HG03571 (cell line): Measurements from ENCODE around the gene LDLRAP1.
A peak's percentile ranks its signal among the peaks of the same experiment; 100 is the strongest.

Experiments used
- ATAC-seq: cut with Tn5 transposase; IDR thresholded peaks from one replicate; pipeline ENCODE4 v1.9.1; 2021; ENCODE audit not compliant: unreplicated experiment

The LDLRAP1 gene

DNA sequence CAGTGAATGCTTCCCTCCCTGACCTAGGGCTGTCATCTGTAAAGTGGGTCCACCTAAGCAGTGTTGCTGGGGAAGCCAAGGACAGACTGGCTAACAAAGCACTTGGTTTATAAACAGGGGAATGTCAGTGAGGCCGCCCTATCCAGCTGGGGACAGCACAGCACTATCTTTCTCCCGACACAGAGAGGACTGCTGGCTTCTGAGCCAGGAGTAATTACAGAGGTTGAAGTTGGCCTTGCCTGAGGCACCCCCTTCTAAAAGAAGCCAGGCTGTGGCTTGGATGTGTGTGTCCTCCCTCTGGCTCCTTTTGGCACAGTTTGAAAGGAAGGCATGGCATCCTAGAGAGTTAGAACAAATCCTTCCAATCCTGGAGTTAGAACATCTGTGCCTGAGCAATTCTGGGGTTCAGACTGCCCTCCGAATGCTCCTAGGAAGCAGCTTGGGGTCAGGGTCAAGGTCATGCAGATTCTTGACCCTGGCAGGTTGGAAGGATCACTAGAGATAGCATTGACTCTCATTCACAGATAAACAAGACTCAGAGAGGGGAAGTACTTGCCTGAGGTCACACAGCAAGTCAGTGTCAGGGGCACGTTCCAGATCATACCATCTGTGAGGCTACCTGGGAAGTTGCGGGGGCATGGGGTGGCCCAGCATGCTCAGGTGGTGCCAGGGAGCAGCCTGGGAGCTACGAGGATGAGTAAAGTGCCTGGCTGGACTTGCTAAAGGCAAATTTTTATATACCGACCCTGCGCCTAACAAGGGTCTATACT is 1.3 kb upstream of the LDLRAP1 start:
- ATAC-seq, result no peak

DNA sequence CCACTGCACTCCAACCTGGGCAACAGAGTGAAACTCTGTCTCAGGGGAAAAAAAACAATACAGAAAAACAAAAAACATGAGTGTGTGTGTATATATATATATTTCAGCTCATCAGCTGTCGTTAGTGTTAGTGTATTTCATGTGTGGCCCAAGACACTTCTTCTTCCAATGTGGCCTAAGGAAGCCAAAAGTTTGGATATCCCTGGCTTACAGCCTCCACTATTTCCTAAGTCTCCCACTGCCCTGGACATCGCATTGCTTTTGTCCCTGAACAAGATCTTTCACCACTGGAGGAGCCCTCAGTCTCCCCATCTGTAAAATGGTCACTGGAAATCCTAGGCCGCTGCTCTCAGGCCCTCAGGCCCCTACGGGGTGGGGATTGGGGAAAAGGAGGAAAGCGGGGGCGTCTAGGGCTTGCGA is 391 bp upstream of the LDLRAP1 start:
- ATAC-seq, result no peak

DNA sequence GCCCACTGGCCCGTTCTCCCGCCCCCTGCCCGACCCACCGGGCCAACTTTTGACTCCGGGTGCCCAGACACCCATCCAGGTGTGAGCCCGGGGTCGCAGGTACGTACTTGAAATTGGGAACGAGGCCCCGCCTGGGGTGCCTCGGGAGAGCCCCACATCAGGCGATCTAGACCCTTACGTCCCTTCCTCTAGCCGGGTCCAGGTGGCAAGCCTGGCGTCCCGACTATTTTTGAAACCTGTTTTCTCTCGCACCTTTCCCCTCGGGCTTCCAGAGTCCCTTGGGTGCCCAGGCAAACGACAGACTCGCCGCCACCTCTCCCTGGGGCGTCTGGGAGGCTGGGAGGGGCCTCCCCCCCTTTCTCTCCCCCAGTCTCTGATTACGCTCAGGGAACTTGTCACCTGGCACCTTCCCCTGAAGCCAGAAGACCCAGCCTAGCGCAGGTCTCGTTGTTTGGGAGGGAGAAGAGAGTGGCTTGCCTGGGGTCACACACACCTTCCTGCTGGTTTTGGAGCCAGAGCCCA is 898 bp downstream of the LDLRAP1 start:
- no peak for ATAC-seq

DNA sequence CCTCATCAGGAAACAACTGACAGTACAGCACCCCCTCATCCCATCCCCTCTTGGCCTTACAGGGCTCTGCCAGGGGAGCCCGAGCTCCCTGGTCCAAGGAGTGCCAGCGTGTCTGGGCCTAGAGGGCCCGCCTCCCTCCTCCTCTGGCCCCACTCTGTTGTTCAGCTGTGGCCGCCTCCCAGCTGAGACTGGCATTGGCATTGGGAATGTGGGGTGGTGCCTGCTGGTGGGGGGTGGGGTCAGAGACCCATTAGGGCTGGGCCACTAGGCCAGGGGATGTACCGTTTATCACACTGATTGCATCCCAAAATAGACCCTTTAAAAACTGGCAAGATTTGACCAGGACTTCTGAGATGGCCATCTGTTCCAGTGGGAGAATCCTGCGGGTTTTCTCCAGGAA is 1.4 kb downstream of the LDLRAP1 start:
- ATAC-seq, result no peak

DNA sequence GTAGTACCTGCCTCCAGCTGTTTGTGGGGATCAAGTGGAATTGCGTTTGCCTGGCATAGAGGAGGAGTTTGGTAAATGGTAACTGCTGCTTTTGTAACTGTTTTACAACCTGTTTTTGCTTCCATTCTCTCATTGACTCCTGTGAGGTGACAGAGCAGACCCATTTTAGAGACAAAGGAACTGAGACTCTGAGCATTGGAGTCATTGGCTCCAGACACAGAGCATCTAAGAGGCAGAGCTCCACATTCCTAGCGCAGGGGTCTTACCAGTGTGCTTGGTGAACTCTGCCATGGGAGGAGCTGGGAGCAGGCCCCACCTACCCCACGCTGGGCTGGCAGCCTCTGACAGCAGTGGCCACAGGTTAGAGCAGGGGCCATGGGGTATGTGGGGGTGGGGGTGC is 2.4 kb downstream of the LDLRAP1 start:
- no peak for ATAC-seq

DNA sequence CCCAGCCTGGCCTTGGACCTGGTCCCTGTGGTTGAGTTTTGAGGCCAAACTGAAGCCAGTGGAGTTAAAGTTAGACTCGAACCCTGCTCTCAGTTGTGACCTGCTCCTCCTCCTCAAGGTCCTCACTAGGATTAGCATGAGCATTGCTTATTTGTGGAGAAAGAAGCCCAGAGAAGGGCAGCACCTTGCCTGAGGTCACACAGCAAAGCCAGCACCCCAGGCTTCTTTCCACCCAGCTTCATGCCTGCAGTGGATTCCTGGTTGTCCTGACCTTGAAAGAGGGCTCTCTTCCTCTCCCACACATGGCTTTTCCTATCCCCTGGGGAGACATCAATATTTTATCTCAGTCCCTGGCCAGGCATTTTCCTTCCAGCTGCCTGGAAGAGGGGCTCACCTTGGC is 2.8 kb downstream of the LDLRAP1 start:
- ATAC-seq, result no peak

DNA sequence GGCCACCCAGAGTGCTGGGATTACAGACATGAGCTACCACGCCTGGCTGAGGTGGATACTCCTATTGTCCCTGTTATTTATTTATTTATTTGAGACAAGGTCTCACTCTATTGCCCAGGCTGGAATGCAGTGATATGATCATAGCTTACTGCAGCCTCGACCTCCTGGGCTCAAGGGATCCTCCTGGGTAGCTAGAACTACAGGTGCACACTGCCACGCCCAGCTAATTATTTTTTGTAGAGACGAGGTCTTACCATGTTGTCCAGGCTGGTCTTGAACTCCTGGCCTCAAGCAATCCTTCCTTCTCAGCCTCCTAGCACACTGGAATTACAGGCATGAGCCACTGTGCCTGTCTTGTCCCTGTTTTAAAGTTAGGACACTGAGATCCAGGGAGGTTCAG is 5.2 kb downstream of the LDLRAP1 start:
- ATAC-seq, result no peak

DNA sequence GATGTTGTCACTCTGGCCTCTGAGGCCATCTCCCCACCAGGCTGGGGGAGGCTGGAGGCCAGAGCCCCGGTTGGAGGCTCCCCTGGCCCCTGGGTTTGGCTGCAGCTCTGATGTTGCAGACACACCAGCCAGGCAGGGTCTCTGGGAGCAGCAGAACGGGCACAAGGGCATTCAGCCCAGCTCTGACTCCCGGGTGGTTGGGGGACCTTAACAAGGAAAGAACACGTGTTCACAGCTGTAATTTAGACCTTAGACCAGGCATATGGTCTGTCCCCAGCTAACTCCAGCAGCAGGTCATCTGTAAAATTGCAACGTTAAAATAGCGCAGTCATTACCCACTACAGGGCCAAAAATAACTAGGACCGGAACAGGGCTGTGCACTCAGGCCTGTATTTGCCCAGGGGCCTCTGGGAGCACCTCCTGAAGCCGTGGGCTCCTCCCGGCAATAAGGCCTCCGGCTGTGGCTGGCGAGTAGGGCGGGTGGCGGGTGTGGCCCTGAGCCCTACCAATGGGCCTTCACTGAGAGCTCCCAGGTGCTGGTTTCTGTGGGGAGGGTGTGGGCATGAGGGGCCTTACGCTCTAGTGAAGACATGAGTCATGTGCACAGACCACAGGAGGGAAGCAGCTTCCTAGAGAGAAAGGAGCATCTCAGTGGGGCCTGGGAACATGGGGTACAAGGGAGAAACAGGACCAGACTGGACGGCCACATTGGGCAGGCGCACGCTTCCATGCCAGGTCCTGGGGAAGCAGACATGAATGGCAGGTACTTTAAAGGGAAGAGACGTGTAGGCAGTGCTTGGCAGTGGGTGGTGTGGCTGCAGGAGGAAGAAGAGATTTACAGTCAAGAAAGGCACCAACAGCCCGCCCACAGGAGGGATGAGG is 6.1 kb downstream of the LDLRAP1 start:
- peak; percentile 85 for ATAC-seq

DNA sequence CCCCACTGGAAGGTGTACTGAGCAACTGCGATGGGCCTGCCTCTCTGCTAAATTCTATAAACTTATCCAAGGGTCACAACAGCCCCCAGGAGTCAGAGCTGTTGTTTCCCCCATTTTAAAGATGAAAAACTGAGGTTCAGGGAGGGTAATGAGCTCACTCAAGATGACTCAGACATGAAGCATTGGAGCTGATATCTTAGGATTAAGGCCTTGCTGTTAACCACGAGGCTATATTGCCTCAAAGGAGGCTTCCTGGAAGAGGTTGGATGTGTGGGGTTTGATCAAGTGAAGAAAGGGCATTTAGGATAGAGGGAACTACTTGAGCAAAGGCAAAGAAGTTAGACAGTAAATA is 6.7 kb downstream of the LDLRAP1 start:
- no peak for ATAC-seq

DNA sequence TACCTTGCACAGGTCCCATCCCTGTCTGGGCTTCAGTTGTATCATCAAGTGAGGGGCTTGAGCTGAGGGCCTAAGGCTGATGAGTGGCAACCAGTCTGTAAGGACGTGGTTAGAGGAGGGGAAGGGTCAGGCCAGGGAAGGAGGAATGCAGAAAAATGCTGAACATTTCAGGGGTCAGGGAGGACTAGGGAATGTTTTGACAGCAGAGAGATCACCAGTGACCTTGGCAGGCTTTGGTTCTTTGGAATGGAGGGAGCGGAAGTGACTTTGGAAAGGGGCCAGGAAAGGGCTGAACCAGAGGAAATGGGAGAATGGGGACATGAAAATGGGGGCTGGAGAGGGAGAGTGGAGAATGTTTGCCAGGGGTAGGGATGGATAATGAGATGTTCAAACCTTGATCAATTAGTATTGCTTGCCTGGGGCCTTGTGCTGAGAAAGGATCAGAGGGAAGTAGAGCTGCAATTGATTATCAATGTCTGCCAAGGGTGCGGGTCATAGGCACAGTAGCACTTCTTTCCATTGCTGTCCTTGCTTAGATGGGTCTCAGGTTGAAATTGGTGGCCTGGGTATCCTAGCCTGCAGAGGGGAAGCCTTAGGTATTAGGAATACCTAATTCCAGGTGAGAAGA is 7.4 kb downstream of the LDLRAP1 start:
- no peak for ATAC-seq

DNA sequence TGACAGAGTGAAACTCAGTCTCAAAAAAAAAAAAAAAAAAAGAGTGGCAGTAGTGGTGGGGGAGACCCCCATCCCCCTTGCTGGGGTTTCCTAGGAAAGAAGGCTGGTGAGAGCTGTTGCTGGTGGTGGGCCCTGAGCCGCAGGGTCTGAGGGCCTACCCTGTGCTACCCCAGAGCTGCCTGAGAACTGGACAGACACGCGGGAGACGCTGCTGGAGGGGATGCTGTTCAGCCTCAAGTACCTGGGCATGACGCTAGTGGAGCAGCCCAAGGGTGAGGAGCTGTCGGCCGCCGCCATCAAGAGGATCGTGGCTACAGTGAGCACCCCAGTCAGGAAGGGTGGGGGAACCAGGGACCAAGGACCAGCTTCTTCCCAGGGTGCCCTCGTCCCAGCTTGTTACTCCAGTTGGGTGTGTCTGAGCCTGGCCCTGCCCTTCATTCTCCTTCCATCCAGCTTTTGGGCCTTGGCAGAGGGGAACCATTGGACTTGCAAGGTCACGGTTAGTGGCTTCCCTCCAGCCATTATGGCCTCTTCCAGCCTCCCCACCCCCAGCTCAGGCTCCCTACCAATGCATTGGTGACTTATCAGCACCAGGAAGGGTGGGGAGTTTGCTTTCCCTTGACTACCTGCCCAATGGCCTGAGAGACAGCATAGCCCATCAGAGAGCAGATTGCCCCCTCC is 10.5 kb downstream of the LDLRAP1 start:
- ATAC-seq, result no peak

DNA sequence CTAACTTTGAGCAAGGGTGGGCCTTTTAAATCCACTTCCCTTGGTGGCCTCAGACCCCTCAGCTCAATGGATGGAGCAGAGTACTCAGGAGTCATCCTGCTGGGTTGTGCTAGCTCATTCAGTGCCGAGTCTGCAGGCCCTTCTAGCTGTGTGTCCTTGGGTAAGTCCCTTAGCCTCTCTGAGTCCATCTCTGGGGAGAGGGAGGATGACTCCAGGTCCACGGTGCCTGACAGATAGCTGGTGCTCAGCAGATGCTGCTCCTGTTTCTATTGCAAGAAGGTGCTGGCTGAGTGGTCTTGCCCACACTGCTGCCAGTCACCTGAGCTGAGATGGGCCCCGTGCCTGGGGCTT is 11.0 kb downstream of the LDLRAP1 start:
- no peak for ATAC-seq

DNA sequence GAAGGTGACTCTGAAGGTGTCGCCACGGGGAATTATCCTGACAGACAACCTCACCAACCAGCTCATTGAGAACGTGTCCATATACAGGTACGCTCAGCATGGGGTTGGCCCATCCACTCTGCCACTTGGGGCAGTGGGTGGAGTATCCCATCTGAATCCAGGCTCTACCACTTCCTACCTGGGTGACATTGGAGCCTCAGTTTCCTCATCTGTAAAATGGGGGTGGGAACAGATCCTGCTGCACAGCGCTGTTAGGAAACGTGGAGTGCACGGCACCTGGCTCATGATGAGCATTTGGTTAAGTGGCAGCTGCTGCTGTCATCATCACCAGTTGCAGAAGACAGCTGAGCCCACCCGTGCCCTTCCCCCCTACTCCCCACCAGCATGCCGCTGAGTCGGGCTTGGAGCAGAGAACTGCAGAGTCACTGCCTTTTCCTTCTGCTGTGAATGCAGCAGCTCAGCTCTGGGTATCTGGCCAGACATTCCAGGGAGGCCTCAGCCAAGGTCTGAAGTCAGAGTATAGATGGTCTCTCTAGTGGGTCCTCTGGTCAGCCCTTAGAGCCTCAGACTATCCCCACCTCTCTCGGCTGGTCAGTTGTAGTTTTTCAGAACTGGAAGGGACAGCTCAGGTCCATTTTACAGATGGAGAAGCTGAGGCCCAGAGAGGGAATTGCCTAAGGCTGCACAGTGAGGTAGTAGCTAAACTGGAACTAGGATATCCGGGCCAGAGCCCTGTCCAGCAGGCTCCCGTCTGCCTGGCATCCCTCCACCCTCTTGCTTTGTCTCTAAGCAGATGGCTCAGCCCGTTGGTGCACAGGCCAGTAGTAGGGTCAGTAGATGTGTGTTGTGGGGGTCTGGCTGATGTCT is 11.7 kb downstream of the LDLRAP1 start:
- ATAC-seq, result no peak

DNA sequence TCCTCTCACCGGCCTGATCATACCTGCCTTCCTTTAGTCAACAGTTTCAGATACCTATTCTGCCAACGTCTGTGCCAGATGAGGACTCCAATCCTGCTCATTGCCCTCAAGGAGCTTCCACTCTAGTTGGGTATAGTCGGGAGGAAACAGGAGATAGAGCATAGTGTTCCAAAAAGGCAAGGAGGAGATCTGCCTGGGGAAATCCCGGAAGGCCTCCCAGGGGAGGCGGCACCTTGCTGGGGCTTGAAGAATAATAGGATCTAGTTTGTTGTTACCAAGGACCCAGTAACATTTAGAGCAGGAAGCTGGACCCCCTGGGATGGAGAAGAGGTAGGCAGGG is 12.3 kb downstream of the LDLRAP1 start:
- ATAC-seq, result no peak

DNA sequence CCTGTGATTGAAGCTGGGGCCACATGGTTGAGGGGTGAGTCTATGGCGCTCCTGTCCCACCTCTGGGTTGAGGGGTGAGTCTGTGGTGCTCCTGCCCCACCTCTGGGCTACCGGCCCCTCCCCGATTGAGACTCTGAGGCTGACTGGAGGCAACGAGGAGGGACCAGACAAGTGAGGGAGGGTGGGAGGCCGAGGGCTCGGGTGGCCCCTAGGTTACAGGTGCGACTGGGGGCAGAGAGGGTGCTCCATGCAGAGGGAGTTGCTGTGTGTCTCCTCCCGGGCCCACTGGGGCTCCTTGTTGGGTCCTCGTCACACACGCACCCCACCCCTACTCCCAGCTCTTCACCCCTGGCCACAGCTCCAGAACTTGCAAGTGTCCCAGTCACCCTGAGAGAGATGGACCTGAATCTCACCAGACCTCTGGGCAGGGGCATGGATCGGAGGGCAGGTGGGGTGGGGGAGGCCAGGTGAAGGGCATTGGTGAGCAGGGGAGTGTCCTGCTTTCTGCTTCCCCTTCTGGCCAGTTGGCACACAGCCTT is 12.8 kb downstream of the LDLRAP1 start:
- ATAC-seq, result no peak

DNA sequence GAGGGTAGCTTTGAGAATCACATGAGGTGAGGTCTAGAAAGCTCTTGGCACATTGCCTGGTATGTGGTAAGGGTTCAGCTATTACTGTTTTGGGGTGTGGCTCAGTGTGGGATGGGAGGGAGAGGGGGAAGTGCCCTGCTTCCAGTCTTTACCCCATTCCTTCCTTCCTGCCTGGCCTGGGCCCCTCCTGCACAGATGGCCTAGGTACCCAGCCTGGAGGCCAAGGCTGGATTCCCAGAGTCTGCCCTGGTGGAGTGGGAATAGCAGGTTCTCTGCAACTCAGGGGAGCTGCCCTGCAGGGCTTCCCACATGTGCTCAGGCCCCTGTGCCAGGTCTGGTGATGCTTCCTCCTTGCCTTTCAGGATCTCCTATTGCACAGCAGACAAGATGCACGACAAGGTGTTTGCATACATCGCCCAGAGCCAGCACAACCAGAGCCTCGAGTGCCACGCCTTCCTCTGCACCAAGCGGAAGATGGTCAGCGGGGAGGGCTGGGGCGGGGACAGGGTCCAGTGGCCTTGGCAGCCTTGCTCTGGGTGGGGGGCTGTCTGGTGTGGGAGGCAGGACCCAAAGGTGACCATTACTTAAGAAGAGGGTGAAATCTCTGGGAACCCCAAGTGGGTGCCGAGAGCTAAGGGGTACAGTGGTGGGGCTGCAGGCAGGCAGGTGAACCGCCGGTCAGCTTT is 13.5 kb downstream of the LDLRAP1 start:
- ATAC-seq, result no peak

DNA sequence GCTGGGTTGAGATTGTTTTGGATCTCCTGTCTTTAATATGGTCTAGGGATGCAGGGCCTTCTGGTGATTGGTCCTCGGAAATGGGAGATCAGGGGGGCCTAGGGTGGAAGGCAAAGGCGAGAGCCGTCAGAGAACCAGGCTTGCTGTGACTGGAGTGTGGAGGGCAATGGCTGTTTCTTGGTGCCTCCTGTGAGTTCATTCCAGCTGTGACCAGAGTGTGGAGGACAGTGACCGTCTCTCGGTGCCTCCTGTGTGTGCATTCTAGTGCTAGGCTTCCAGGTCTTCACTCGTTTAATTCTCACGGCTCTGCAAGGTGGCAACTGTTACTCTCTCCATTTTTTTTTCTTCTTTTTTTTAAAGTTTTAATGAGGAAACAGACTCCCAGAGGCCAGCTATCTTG is 14.1 kb downstream of the LDLRAP1 start:
- no peak for ATAC-seq

DNA sequence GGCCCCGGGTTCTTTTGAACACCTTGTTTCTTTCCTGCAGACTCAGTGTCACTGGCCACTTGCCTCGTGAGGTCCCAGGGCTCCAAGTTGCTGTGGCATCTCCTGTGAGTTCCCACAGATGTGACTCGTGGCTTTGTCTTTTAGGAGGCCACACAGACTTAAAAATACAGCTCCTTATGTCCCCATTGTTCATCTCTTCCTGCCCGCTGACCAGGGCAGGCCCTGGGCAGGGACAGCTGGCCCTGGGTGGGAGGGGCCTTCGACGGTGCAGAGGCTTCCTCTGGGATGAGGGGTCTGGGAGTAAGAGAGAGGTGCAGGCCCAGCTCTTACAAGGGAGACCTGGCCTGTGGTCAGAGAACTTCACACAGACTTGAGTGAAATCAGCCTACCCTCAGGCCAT is 15.6 kb downstream of the LDLRAP1 start:
- no peak for ATAC-seq

DNA sequence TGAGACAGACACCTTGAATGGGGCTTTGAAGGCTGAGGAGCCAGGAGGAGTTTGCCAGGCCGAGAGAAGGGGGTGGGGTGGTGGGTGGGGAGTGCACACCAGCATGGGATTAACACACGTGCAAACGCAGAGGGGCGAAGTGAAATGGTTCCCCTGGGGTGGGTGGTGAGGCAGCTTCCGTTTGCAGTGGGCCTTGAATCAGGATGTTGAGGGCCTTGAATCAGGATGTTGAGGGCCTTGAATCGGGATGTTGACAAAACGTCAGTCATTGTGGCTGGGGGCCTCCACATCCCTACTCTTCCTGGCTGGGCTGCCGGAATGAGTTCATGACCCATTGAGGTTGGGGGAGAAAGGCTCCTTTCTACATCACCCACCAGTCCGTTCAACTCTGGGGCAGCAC is 16.6 kb downstream of the LDLRAP1 start:
- no peak for ATAC-seq

DNA sequence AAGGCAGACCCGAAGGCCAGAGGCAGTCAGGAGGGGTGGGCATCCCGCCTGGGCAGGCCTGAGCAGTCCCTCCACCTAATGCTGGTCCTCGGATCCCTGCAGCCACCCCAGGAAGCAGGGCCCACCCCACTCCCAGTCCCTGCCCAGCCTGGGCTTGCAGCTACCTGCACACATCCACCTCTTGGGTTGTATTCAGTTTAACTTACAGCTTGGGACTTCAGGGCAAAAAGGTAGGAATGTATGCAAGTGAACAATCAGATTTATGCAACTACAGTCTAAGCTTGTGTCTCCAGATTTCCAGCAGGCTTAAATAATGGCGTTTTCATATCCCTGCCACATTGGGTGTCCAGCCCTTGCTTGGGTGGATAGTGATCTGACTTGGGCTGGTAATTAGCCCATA is 17.4 kb downstream of the LDLRAP1 start:
- no peak for ATAC-seq
